ENCODE results near the gene TPPP. TPM values are rescaled to one million over a fixed set of nuclear protein-coding genes. Genes with fewer than 3 reads are reported as not detected.
A peak's percentile ranks its signal among the peaks of the same experiment; 100 is the strongest.

The TPPP gene
- total RNA-seq, 4 donors from 2014 or later, result 2.4 to 8.7 (median 3.2) TPM

DNA sequence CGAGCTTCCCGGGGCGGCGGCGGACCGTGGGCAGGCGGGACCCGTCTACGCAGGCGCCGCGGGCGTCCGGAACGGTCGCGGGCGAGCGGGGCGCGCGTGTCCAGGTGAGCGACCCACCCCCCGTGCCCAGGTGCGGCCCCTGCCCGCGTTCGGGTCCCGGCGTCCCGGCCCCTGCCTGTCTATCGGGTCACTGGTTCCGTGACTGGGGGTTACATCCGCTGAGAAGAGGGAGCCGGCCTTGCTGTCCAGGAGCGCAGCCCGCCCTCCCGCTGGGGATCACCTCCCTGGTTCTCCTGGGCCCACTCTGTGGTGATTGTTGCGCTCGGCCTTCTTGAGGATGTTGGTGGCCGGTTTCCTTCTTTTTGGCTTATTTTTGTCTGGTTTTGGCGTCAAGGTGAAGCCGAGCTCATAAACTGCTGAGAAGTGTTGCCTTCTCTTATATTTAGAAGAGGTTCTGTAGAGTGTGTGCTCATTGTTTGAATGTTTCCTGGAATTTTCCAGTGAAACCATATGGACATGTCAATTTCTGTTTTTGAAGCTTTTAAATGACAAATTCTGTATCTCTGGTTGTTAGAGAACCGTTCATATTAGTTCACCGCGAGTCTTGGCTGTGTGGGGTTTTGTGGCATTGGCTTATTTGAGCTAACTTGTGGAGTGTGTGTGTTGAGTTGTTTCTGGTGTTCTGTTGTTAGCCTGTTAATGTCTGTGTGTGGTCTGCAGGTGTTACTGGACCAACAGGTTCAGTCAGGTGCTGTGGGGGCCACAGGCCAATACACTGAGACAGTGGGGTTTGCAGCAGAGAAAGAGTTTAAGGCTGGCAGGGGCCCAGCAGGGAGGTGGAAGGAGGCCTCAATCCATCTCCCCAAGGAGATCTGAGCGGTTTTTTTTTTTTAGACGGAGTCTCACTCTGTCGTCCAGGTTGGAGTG is 80.4 kb downstream of the TPPP start:
- TF ChIP-seq POLR2A (IDR thresholded peaks at IDR 0.05), result no peak
- TF ChIP-seq, protein P1, sequence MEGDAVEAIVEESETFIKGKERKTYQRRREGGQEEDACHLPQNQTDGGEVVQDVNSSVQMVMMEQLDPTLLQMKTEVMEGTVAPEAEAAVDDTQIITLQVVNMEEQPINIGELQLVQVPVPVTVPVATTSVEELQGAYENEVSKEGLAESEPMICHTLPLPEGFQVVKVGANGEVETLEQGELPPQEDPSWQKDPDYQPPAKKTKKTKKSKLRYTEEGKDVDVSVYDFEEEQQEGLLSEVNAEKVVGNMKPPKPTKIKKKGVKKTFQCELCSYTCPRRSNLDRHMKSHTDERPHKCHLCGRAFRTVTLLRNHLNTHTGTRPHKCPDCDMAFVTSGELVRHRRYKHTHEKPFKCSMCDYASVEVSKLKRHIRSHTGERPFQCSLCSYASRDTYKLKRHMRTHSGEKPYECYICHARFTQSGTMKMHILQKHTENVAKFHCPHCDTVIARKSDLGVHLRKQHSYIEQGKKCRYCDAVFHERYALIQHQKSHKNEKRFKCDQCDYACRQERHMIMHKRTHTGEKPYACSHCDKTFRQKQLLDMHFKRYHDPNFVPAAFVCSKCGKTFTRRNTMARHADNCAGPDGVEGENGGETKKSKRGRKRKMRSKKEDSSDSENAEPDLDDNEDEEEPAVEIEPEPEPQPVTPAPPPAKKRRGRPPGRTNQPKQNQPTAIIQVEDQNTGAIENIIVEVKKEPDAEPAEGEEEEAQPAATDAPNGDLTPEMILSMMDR (IDR thresholded peaks at IDR 0.05 in 4 of 5, conservative IDR thresholded peaks at IDR 0.05 in 1 of 5), result no peak
- ATAC-seq (peak; percentile 33 to 34), DNase-seq (no peak)
- no peaks in the 10 kb centered on the region for H3K36me3 ChIP-seq
- intact Hi-C loops (cut with DNase I; ENCODE audit: low total_unique reads) (loop anchor here (1.0 to 10.0 kb wide), 3 partner anchors 139 to 280 kb away; partner anchors contain the start of genes BRD9, EXOC3 and TRIP13), in situ Hi-C loops (cut with MboI; ENCODE audit: low sequenced_read_pairs in 4 of 4) (no loop called here)
- no peaks in the 10 kb centered on the region for H3K9me3 ChIP-seq
- no peaks in the 10 kb centered on the region for H3K27me3 ChIP-seq
- H3K27ac ChIP-seq, result no peak overlapping the region
- H3K4me1 ChIP-seq, result peaks cover 6 to 13% of the 10 kb centered on the region in 2 donors
- peak overlapping the region; percentile 70 to 78 (median 74) for H3K4me3 ChIP-seq

DNA sequence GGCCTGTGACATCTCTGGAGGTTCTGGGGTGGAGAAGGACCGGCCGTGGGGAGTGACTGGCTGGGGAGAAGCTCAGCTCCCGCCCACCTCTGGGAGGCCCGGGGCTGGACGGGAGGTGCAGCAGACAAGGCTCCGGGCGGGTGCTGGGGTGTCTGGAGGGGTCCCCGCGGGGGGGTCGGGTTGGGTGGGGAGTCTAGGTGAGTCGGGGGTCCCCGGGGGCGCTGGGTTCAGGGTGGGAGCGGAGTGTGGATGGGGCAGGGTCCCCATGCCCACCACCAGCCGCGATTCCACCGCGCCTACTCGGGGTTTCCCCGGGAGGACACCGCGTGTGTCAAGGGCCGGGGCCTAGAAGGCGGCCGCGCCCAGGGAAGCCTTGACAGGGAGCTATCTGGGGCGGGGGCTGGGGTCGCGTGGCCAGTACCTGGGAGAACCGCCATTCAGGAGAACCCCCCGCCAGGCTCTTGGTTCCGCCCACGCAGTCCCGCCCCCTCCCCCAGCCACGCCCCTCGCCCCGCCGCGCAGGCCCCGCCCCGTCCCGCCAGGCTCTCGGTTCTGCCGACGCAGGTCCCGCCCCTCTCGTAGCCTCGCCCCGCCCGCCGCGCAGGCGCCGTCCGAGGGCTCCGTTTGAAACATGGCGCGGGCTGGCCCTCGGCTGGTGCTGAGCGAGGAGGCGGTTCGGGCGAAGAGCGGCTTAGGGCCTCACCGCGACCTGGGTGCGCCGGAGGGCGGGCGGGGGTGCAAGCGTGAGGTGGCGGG is 81.2 kb downstream of the TPPP start, which contains the start of gene CEP72:
Gene CEP72 (plus strand): TSS at position 610 of the 756 bp plus-strand sequence. CDS start 22 bp downstream, at position 632.
- Histone ChIP-seq H3K9me3 (no peaks in the 10 kb centered on the region), H3K4me3 (peak within 1 kb of the TSS; percentile 70 to 78 (median 74)), H3K27me3 (peaks cover 0 to 2% (median 0%) of the 10 kb centered on the region in 3 donors), H3K4me1 (peaks cover 6 to 13% of the 10 kb centered on the region in 2 donors), H3K27ac (peak within 1 kb of the TSS in 2 of 4 donors; percentile 28 to 41), H3K36me3 (no peaks in the 10 kb centered on the region)
- ATAC-seq, result peak; percentile 95 to 96
- in situ Hi-C loops (cut with MboI; ENCODE audit: low sequenced_read_pairs in 4 of 4), result no loop called here
- peak; percentile 78 to 82 for DNase-seq
- no peak for TF ChIP-seq POLR2A (IDR thresholded peaks at IDR 0.05)
- TF ChIP-seq, protein P1 (IDR thresholded peaks at IDR 0.05 in 4 of 5, conservative IDR thresholded peaks at IDR 0.05 in 1 of 5), result no peak
- intact Hi-C loops (cut with DNase I; ENCODE audit: low total_unique reads), result loop anchor here (1.0 to 10.0 kb wide), 3 partner anchors 139 to 280 kb away; partner anchors contain the start of genes BRD9, EXOC3 and TRIP13

DNA sequence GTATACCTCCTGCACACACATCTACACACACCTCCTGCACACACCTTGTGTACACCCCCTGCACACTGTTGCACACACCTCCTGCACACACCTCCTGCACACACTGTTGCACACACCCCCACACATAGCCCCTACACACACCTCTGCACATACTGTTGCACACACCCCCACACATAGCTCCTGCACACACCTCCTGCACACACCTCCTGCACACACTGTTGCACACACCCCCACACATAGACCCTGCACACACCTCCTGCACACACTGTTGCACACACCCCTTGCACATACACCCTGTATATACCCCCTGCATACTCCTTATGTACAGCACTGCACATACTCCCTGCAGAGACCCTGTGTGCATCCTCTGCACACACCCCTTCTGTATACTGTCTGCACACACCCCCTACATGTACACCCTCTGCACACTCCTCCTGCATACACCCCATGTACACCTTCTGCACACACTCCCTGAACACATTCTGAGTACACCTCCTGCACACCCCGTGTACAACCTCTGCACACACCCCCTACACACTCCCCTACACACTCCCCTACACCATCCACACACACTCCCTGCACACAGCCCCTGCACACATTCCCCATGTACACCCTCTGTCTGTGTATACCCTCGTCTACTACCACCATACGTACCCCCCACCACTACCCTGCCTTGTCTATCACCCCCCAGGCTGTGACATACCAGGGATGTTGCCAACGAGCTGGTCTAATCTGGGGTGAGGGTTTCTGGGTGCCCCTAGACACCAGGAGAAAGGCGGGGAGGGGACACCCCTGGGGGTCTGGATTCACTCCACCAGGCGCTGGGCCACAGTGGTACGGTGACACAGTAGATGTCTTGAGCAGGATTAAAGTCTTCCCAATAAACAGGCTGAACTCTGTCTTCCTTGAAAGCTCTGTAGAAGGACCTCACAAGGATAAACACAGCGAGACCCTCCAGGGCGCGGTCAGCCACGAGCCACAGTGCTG is 82.1 kb downstream of the TPPP start:
- no peak for ATAC-seq
- no peak overlapping the region for H3K27ac ChIP-seq
- H3K4me3 ChIP-seq, result peak overlapping the region; percentile 70 to 78 (median 74)

More for the DNA sequence above, 82.1 kb downstream of the TPPP start:
- TF ChIP-seq, protein P1 (IDR thresholded peaks at IDR 0.05 in 4 of 5, conservative IDR thresholded peaks at IDR 0.05 in 1 of 5), result no peak
- TF ChIP-seq POLR2A (IDR thresholded peaks at IDR 0.05), result no peak
- in situ Hi-C loops (cut with MboI; ENCODE audit: low sequenced_read_pairs in 4 of 4), result no loop called here
- Histone ChIP-seq H3K36me3 (no peaks in the 10 kb centered on the region), H3K4me1 (peaks cover 6 to 13% of the 10 kb centered on the region in 2 donors), H3K27me3 (peaks cover 0 to 2% (median 2%) of the 10 kb centered on the region in 3 donors), H3K9me3 (no peaks in the 10 kb centered on the region)
- intact Hi-C loops (cut with DNase I; ENCODE audit: low total_unique reads), result loop anchor here (10.0 kb wide), 1 partner anchor 166 kb away; the partner anchor contains the start of gene EXOC3
- no peak for DNase-seq

Data from gastrocnemius medialis (tissue), 4 donors.